ENCODE data around the gene FAM187B.
"Not testable (repeated sequence)": the region's sequence is repeated elsewhere in the genome, so short reads cannot be mapped to it uniquely, and the experiment has no call there.

FAM187B gene

GRCh38 chr19:35262101-35262761 is 33.7 kb upstream of the FAM187B start:
- no peak for DNase-seq (ENCODE audit: low read depth)

GRCh38 chr19:35261356-35262100 is 33.0 kb upstream of the FAM187B start:
- DNase-seq (ENCODE audit: low read depth), result no peak

- no peak for DNase-seq (ENCODE audit: low read depth)
These were observed 32.3 kb upstream of the FAM187B start for GRCh38 chr19:35260694-35261304.

- DNase-seq (ENCODE audit: low read depth), result no peak
These were observed 28.5 kb upstream of the FAM187B start for GRCh38 chr19:35257113-35257461.

GRCh38 chr19:35256566-35256965 is 28.0 kb upstream of the FAM187B start:
- DNase-seq (ENCODE audit: low read depth), result no peak

GRCh38 chr19:35254341-35255297 is 26.1 kb upstream of the FAM187B start:
- DNase-seq (ENCODE audit: low read depth), result no peak

- DNase-seq (ENCODE audit: low read depth), result no peak
These were observed 25.1 kb upstream of the FAM187B start for GRCh38 chr19:35253316-35254286.

GRCh38 chr19:35251456-35251855 is 22.9 kb upstream of the FAM187B start:
- DNase-seq (ENCODE audit: low read depth), result no peak

GRCh38 chr19:35249848-35250711 is 21.5 kb upstream of the FAM187B start:
- no peak for DNase-seq (ENCODE audit: low read depth)

- no peak for DNase-seq (ENCODE audit: low read depth)
These were observed 20.8 kb upstream of the FAM187B start for GRCh38 chr19:35249146-35249847.

GRCh38 chr19:35248310-35249145 is 20.0 kb upstream of the FAM187B start, which contains the start of gene LSR:
Gene LSR (plus strand): TSS chr19:35249002. CDS start chr19:35249023, 21 bp downstream.
- DNase-seq (ENCODE audit: low read depth), result peak; percentile 68

- peak; percentile 48 for DNase-seq (ENCODE audit: low read depth)
These were observed 19.2 kb upstream of the FAM187B start for GRCh38 chr19:35247526-35248309.

GRCh38 chr19:35246466-35247092 is 18.0 kb upstream of the FAM187B start:
- DNase-seq (ENCODE audit: low read depth), result no peak

- DNase-seq (ENCODE audit: low read depth), result no peak
These were observed 12.9 kb upstream of the FAM187B start for GRCh38 chr19:35241417-35241816.

- no peak for DNase-seq (ENCODE audit: low read depth)
These were observed 11.8 kb upstream of the FAM187B start for GRCh38 chr19:35240327-35240726.

GRCh38 chr19:35239597-35239996 is 11.1 kb upstream of the FAM187B start:
- not testable (repeated sequence) for DNase-seq (ENCODE audit: low read depth)

Data from activated T-cell treated with anti-CD3 and anti-CD28 coated beads for 48 hours (primary cell).